Measurements from ENCODE around the gene WIPF3. TPM values are rescaled to one million over a fixed set of nuclear protein-coding genes. Genes with fewer than 3 reads are reported as not detected.

The WIPF3 gene
- total RNA-seq, 1 experiment from 2014 or later, result 0.26 TPM

DNA sequence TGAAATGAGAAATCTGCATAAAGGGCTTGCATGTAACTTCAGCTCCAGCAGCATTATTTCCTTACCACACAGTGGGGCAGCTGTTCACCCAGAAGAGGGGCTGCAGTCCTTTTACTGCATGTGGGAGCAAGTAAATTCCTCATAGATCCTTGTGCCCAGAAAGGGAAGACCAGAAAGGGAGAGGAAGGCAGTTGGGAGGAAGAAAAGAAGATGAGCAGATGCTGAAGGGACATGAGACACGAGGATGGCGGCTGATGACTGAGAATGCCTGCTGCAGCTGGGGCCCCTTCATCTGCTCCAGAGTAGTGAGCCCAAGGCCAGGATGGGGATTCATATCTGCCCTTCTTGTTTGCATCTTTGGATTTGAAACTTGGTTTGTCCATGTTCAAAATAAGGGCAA lies 80.5 kb downstream of the WIPF3 start:
- no peaks in the 10 kb centered on the region for H3K9me3 ChIP-seq (ENCODE audit: insufficient read depth, low read depth)
- ChIA-PET POLR2A (ENCODE audit: unreplicated experiment) (no interaction called here), CTCF (no interaction called here)
- H3K4me2 ChIP-seq, result no peak overlapping the region
- no peaks in the 10 kb centered on the region for H3K9me2 ChIP-seq (ENCODE audit: insufficient read depth)
- no peak overlapping the region for H3K27ac ChIP-seq
- no peak overlapping the region for H3K4me3 ChIP-seq
- H2AFZ ChIP-seq, result no peak overlapping the region
- no TSS peak for BruUV-seq (replicated peaks)
- no peak for TF ChIP-seq CTCF (conservative IDR thresholded peaks at IDR 0.05)
- no peak for TF ChIP-seq EZH2 (IDR thresholded peaks at IDR 0.05; ENCODE audit: low read depth)
- H3K79me2 ChIP-seq (ENCODE audit: low read depth), result no peaks in the 10 kb centered on the region
- no peaks in the 10 kb centered on the region for H3K27me3 ChIP-seq (ENCODE audit: insufficient read depth, low read depth)
- no peaks in the 10 kb centered on the region for H3K36me3 ChIP-seq (ENCODE audit: low read depth)
- no peaks in the 10 kb centered on the region for H4K20me1 ChIP-seq (ENCODE audit: insufficient read depth)
- no peak for DNase-seq
- no peaks in the 10 kb centered on the region for H3F3A ChIP-seq (ENCODE audit: insufficient read depth, low read depth)
- H3K4me1 ChIP-seq (replicated peaks; ENCODE audit: insufficient read depth), result no peaks in the 10 kb centered on the region
- intact Hi-C loops (cut with micrococcal nuclease; ENCODE audit: unreplicated experiment), result no loop called here

GRCh38 chr7:29888006-29888405 lies 81.7 kb downstream of the WIPF3 start:
- TF ChIP-seq EZH2 (IDR thresholded peaks at IDR 0.05; ENCODE audit: low read depth), result no peak
- TF ChIP-seq CTCF (conservative IDR thresholded peaks at IDR 0.05), result no peak

GRCh38 chr7:29889288-29889687 lies 83.0 kb downstream of the WIPF3 start:
- no TSS peak for BruUV-seq (replicated peaks)
- no peaks in the 10 kb centered on the region for H3K36me3 ChIP-seq (ENCODE audit: low read depth)
- ChIA-PET POLR2A (ENCODE audit: unreplicated experiment) (no interaction called here), CTCF (no interaction called here)
- H2AFZ ChIP-seq, result no peak overlapping the region
- H3K4me3 ChIP-seq, result no peak overlapping the region
- H3K79me2 ChIP-seq (ENCODE audit: low read depth), result no peaks in the 10 kb centered on the region
- H3K9me2 ChIP-seq (ENCODE audit: insufficient read depth), result no peaks in the 10 kb centered on the region
- DNase-seq, result no peak
- no peak overlapping the region for H3K4me2 ChIP-seq
- no peaks in the 10 kb centered on the region for H3K9me3 ChIP-seq (ENCODE audit: insufficient read depth, low read depth)
- H3K27me3 ChIP-seq (ENCODE audit: insufficient read depth, low read depth), result no peaks in the 10 kb centered on the region
- no peaks in the 10 kb centered on the region for H4K20me1 ChIP-seq (ENCODE audit: insufficient read depth)
- no peaks in the 10 kb centered on the region for H3K4me1 ChIP-seq (replicated peaks; ENCODE audit: insufficient read depth)
- no peaks in the 10 kb centered on the region for H3F3A ChIP-seq (ENCODE audit: insufficient read depth, low read depth)
- no peak overlapping the region for H3K27ac ChIP-seq
- intact Hi-C loops (cut with micrococcal nuclease; ENCODE audit: unreplicated experiment), result no loop called here
- TF ChIP-seq CTCF (conservative IDR thresholded peaks at IDR 0.05) (no peak), EZH2 (IDR thresholded peaks at IDR 0.05; ENCODE audit: low read depth) (no peak)

More at GRCh38 chr7:29888006-29888405, 81.7 kb downstream of the WIPF3 start:
- BruUV-seq (replicated peaks), result no TSS peak
- Histone ChIP-seq H3K27me3 (ENCODE audit: insufficient read depth, low read depth) (no peaks in the 10 kb centered on the region), H3K9me3 (ENCODE audit: insufficient read depth, low read depth) (no peaks in the 10 kb centered on the region), H3K4me2 (no peak overlapping the region), H3F3A (ENCODE audit: insufficient read depth, low read depth) (no peaks in the 10 kb centered on the region), H4K20me1 (ENCODE audit: insufficient read depth) (no peaks in the 10 kb centered on the region), H3K27ac (no peak overlapping the region), H3K9me2 (ENCODE audit: insufficient read depth) (no peaks in the 10 kb centered on the region), H2AFZ (no peak overlapping the region), H3K4me1 (replicated peaks; ENCODE audit: insufficient read depth) (no peaks in the 10 kb centered on the region), H3K4me3 (no peak overlapping the region), H3K36me3 (ENCODE audit: low read depth) (no peaks in the 10 kb centered on the region), H3K79me2 (ENCODE audit: low read depth) (no peaks in the 10 kb centered on the region)
- intact Hi-C loops (cut with micrococcal nuclease; ENCODE audit: unreplicated experiment), result no loop called here
- CTCF ChIA-PET, result no interaction called here
- DNase-seq, result no peak
- POLR2A ChIA-PET (ENCODE audit: unreplicated experiment), result no interaction called here
